Measurements from ENCODE around the gene HS6ST1.

- TF ChIP-seq POLR2A (IDR thresholded peaks at IDR 0.05) (no peak), CTCF (IDR thresholded peaks at IDR 0.05) (no peak), POLR2AphosphoS5 (IDR thresholded peaks at IDR 0.05) (no peak)
Measured at GRCh38 chr2:128274218-128274617, 44.5 kb downstream of the HS6ST1 start.
